Measurements from ENCODE around the gene BCAS3. TPM values are rescaled to one million over a fixed set of nuclear protein-coding genes. Genes with fewer than 3 reads are reported as not detected.

The BCAS3 gene
- polyA plus RNA-seq, 4 donors, result 26.2 to 27.7 (median 26.8) TPM

Other genes starting within 250 kb of the BCAS3 start
- gene APPBP2, start 151.6 kb upstream of the BCAS3 start, polyA plus RNA-seq (ENCODE audit: insufficient read length in 4 of 4), result 10 to 100 TPM; 45.5 to 57.8 (median 55.8) TPM
- 10 to 100 TPM; 19.2 to 27.2 (median 25.2) TPM for gene PPM1D, start 77.7 kb upstream of the BCAS3 start, polyA plus RNA-seq (ENCODE audit: insufficient read length in 4 of 4)

Data from right renal pelvis (tissue), 4 donors.